Naive B cell (primary cell): Measurements from ENCODE around the gene PKN2. TPM values are rescaled to one million over a fixed set of nuclear protein-coding genes. Genes with fewer than 3 reads are reported as not detected.

Source experiments
- ATAC-seq, 2 donors: fragments of 150-1000 bp; cut with Tn5 transposase; 2 replicates each; pipeline ENCODE4 v1.10.0; 2021; ENCODE audit warnings: low read depth in 2 of 2, mild to moderate bottlenecking in 2 of 2, moderate library complexity in 2 of 2
- DNase-seq: peaks from one replicate; pipeline ENCODE4 v3.0.0; 2022
- H3K27ac Mint-ChIP-seq, 6 donors: one replicate each; pipeline ENCODE4 v1.8.0; 2020 to 2022; ENCODE audit warnings: mild to moderate bottlenecking in 6 of 6, mixed read lengths in 6 of 6, moderate library complexity in 5 of 6, inconsistent platforms in 2 of 6
- H3K27me3 Mint-ChIP-seq, 3 donors: one replicate each; pipeline ENCODE4 v1.8.0; 2021 to 2022; ENCODE audit warnings: mixed read lengths in 3 of 3, mild to moderate bottlenecking in 1 of 3
- H3K36me3 Mint-ChIP-seq, 2 donors: one replicate each; pipeline ENCODE4 v1.8.0; 2020 to 2022; ENCODE audit warnings: mixed read lengths in 2 of 2, inconsistent platforms in 1 of 2, mild to moderate bottlenecking in 1 of 2
- H3K4me1 Mint-ChIP-seq, 3 donors: one replicate each; pipeline ENCODE4 v1.8.0; 2020 to 2022; ENCODE audit warnings: mixed read lengths in 3 of 3, inconsistent platforms in 1 of 3, mild to moderate bottlenecking in 1 of 3, moderate library complexity in 1 of 3
- H3K4me3 Mint-ChIP-seq, 8 donors: one replicate each; pipeline ENCODE4 v1.8.0; 2020 to 2022; ENCODE audit warnings: mild to moderate bottlenecking in 8 of 8, mixed read lengths in 8 of 8, moderate library complexity in 8 of 8, inconsistent platforms in 2 of 8
- H3K9me3 Mint-ChIP-seq, 7 donors: one replicate each; pipeline ENCODE4 v1.8.0; 2020 to 2022; ENCODE audit warnings: mixed read lengths in 7 of 7, mild to moderate bottlenecking in 5 of 7, inconsistent platforms in 2 of 7, moderate library complexity in 1 of 7
- polyA plus RNA-seq, 6 donors: library from polyadenylated mRNA; unstranded; fragments of 300-500 nt; fragmentation: Illumina TruSeq; gene quantifications; one replicate each; pipeline ENCODE4 v1.2.3, GENCODE V29; 2021; ENCODE audit warnings: low read depth in 6 of 6

Gene PKN2
- 10 to 100 TPM in 3 of 6 donors, 1 to 10 TPM in 3; 7.6 to 13.3 (median 10.2) TPM for polyA plus RNA-seq

GRCh38 chr1:88683541-88684481, at the start of gene PKN2:
Gene PKN2, plus strand, starts transcription at chr1:88684273. Its CDS starts 308 bp downstream, at chr1:88684581.
- H3K27me3 Mint-ChIP-seq: no peaks in the 10 kb centered on the region
- ATAC-seq: peak; percentile 83
- peak within 1 kb of the TSS; percentile 93 to 99 (median 97) for H3K4me3 Mint-ChIP-seq

GRCh38 chr1:88634538-88634937, 49.5 kb upstream of the PKN2 start:
- DNase-seq (no peak), ATAC-seq (no peak)
- Mint-ChIP-seq H3K4me3 (no peak overlapping the region), H3K36me3 (peaks cover 10 to 24% of the 10 kb centered on the region in 2 donors), H3K9me3 (peaks cover 8 to 62% (median 42%) of the 10 kb centered on the region in 7 donors), H3K27me3 (peaks cover 12 to 31% (median 19%) of the 10 kb centered on the region in 3 donors), H3K4me1 (no peaks in the 10 kb centered on the region), H3K27ac (no peak overlapping the region)

More at GRCh38 chr1:88683541-88684481, at the start of gene PKN2:
- Mint-ChIP-seq H3K4me1 (peaks cover 19 to 32% (median 21%) of the 10 kb centered on the region in 3 donors), H3K36me3 (no peaks in the 10 kb centered on the region), H3K27ac (peak within 1 kb of the TSS; percentile 96 to 99 (median 98)), H3K9me3 (no peaks in the 10 kb centered on the region)
- DNase-seq: peak; percentile 96

GRCh38 chr1:88640060-88640459, 44.0 kb upstream of the PKN2 start:
- Mint-ChIP-seq H3K9me3 (peaks cover 2 to 31% (median 19%) of the 10 kb centered on the region in 7 donors), H3K27me3 (peaks cover 2 to 6% (median 4%) of the 10 kb centered on the region in 3 donors), H3K4me3 (no peak overlapping the region), H3K36me3 (peaks cover 3 to 4% of the 10 kb centered on the region in 2 donors), H3K27ac (no peak overlapping the region), H3K4me1 (no peaks in the 10 kb centered on the region)
- ATAC-seq (no peak), DNase-seq (no peak)

GRCh38 chr1:88645886-88646285, 38.2 kb upstream of the PKN2 start:
- Mint-ChIP-seq H3K27me3 (peaks cover 0 to 8% (median 4%) of the 10 kb centered on the region in 3 donors), H3K27ac (no peak overlapping the region), H3K9me3 (peaks cover 0 to 3% (median 0%) of the 10 kb centered on the region in 7 donors), H3K36me3 (no peaks in the 10 kb centered on the region), H3K4me1 (no peaks in the 10 kb centered on the region), H3K4me3 (no peak overlapping the region)
- DNase-seq (no peak), ATAC-seq (no peak)

GRCh38 chr1:88646476-88647248, 37.4 kb upstream of the PKN2 start:
- no peak for ATAC-seq
- no peak for DNase-seq
- Mint-ChIP-seq H3K36me3 (no peaks in the 10 kb centered on the region), H3K27ac (no peak overlapping the region), H3K4me3 (no peak overlapping the region), H3K4me1 (no peaks in the 10 kb centered on the region), H3K9me3 (no peaks in the 10 kb centered on the region), H3K27me3 (peaks cover 0 to 8% (median 4%) of the 10 kb centered on the region in 3 donors)

- H3K27ac Mint-ChIP-seq: peak overlapping the region in 1 of 6 donors; percentile 40
- DNase-seq: no peak
- H3K27me3 Mint-ChIP-seq: peaks cover 0 to 8% (median 4%) of the 10 kb centered on the region in 3 donors
- no peaks in the 10 kb centered on the region for H3K9me3 Mint-ChIP-seq
- no peaks in the 10 kb centered on the region for H3K36me3 Mint-ChIP-seq
- no peak for ATAC-seq
- H3K4me3 Mint-ChIP-seq: no peak overlapping the region
- H3K4me1 Mint-ChIP-seq: no peaks in the 10 kb centered on the region
Observed at GRCh38 chr1:88647249-88647645, 36.8 kb upstream of the PKN2 start.

- Mint-ChIP-seq H3K27ac (no peak overlapping the region), H3K27me3 (peaks cover 0 to 8% (median 4%) of the 10 kb centered on the region in 3 donors)
Observed at GRCh38 chr1:88647749-88648415, 36.2 kb upstream of the PKN2 start.

GRCh38 chr1:88648706-88649105, 35.4 kb upstream of the PKN2 start:
- no peaks in the 10 kb centered on the region for H3K9me3 Mint-ChIP-seq
- H3K4me3 Mint-ChIP-seq: no peak overlapping the region
- H3K36me3 Mint-ChIP-seq: no peaks in the 10 kb centered on the region
- no peak overlapping the region for H3K27ac Mint-ChIP-seq
- H3K27me3 Mint-ChIP-seq: peaks cover 0 to 8% (median 8%) of the 10 kb centered on the region in 3 donors
- H3K4me1 Mint-ChIP-seq: no peaks in the 10 kb centered on the region
- ATAC-seq (no peak), DNase-seq (no peak)

More at GRCh38 chr1:88647749-88648415, 36.2 kb upstream of the PKN2 start:
- Mint-ChIP-seq H3K4me3 (no peak overlapping the region), H3K36me3 (no peaks in the 10 kb centered on the region), H3K9me3 (no peaks in the 10 kb centered on the region), H3K4me1 (no peaks in the 10 kb centered on the region)
- no peak for ATAC-seq
- DNase-seq: no peak

GRCh38 chr1:88649932-88650331, 34.1 kb upstream of the PKN2 start:
- ATAC-seq (no peak), DNase-seq (no peak)
- Mint-ChIP-seq H3K4me3 (no peak overlapping the region), H3K4me1 (no peaks in the 10 kb centered on the region), H3K36me3 (no peaks in the 10 kb centered on the region), H3K27ac (no peak overlapping the region), H3K27me3 (peaks cover 0 to 7% (median 5%) of the 10 kb centered on the region in 3 donors), H3K9me3 (no peaks in the 10 kb centered on the region)

GRCh38 chr1:88650676-88651418, 33.2 kb upstream of the PKN2 start:
- DNase-seq (no peak), ATAC-seq (no peak)
- H3K27me3 Mint-ChIP-seq: peaks cover 0 to 4% (median 0%) of the 10 kb centered on the region in 3 donors
- no peak overlapping the region for H3K27ac Mint-ChIP-seq
- no peaks in the 10 kb centered on the region for H3K9me3 Mint-ChIP-seq
- H3K36me3 Mint-ChIP-seq: no peaks in the 10 kb centered on the region
- H3K4me3 Mint-ChIP-seq: no peak overlapping the region
- no peaks in the 10 kb centered on the region for H3K4me1 Mint-ChIP-seq

- Mint-ChIP-seq H3K4me3 (no peak overlapping the region), H3K9me3 (no peaks in the 10 kb centered on the region), H3K27ac (no peak overlapping the region), H3K36me3 (no peaks in the 10 kb centered on the region), H3K27me3 (peaks cover 0 to 4% (median 0%) of the 10 kb centered on the region in 3 donors), H3K4me1 (no peaks in the 10 kb centered on the region)
- ATAC-seq: no peak
- no peak for DNase-seq
Observed at GRCh38 chr1:88655140-88655539, 28.9 kb upstream of the PKN2 start.

GRCh38 chr1:88655685-88656299, 28.3 kb upstream of the PKN2 start:
- H3K4me3 Mint-ChIP-seq: no peak overlapping the region
- peak overlapping the region in 1 of 6 donors; percentile 21 for H3K27ac Mint-ChIP-seq
- peaks cover 0 to 3% (median 0%) of the 10 kb centered on the region in 3 donors for H3K4me1 Mint-ChIP-seq
- DNase-seq (peak; percentile 20), ATAC-seq (no peak)
- no peaks in the 10 kb centered on the region for H3K36me3 Mint-ChIP-seq
- H3K27me3 Mint-ChIP-seq: peaks cover 0 to 4% (median 0%) of the 10 kb centered on the region in 3 donors
- no peaks in the 10 kb centered on the region for H3K9me3 Mint-ChIP-seq
